KMS-11 (cell line): ENCODE data around the gene CDK1.

Source experiments
- H2AFZ ChIP-seq: fragments of 200-600 bp; sonication (generic); 2 replicates; pipeline ENCODE4 v1.6.1; 2016; ENCODE audit warnings: antibody characterized with exemption, mixed run types, low read depth
- H3K27ac ChIP-seq: fragments of 200-600 bp; sonication (generic); 2 replicates; pipeline ENCODE4 v1.6.1; 2016; ENCODE audit warnings: mild to moderate bottlenecking, mixed run types
- H3K27me3 ChIP-seq: fragments of 200-600 bp; sonication (generic); 2 replicates; pipeline ENCODE4 v1.6.1; 2017; ENCODE audit warnings: mild to moderate bottlenecking, low read depth, mixed run types, moderate library complexity; ENCODE audit not compliant: insufficient read depth
- H3K36me3 ChIP-seq: fragments of 200-600 bp; sonication (generic); 2 replicates; pipeline ENCODE4 v1.6.1; 2017; ENCODE audit warnings: mild to moderate bottlenecking, mixed run types; ENCODE audit not compliant: insufficient read depth
- H3K4me1 ChIP-seq: fragments of 200-600 bp; sonication (generic); 2 replicates; pipeline ENCODE4 v1.6.1; 2016; ENCODE audit warnings: mild to moderate bottlenecking, low read depth, mixed run types; ENCODE audit not compliant: poor library complexity, severe bottlenecking
- H3K4me2 ChIP-seq: fragments of 200-600 bp; sonication (generic); 2 replicates; pipeline ENCODE4 v1.7.0; 2016; ENCODE audit warnings: mild to moderate bottlenecking, mixed run types
- H3K4me3 ChIP-seq: fragments of 200-600 bp; sonication (generic); IDR thresholded peaks from 2 replicates; pipeline ENCODE4 v1.6.1; 2017; ENCODE audit warnings: low read depth, low read length, mixed read lengths; ENCODE audit not compliant: insufficient read depth
- H3K79me2 ChIP-seq: fragments of 200-600 bp; sonication (generic); 2 replicates; pipeline ENCODE4 v1.6.1; 2016; ENCODE audit warnings: low read depth, mixed run types; ENCODE audit not compliant: insufficient read depth
- H3K9ac ChIP-seq: fragments of 200-600 bp; sonication (generic); 2 replicates; pipeline ENCODE4 v1.6.1; 2016; ENCODE audit warnings: mild to moderate bottlenecking, mixed run types
- H4K20me1 ChIP-seq: fragments of 200-600 bp; sonication (generic); 2 replicates; pipeline ENCODE4 v1.6.1; 2016; ENCODE audit warnings: mild to moderate bottlenecking, mixed run types; ENCODE audit not compliant: insufficient read depth
- CTCF ChIP-seq: fragments of 200-600 bp; sonication (generic); conservative IDR thresholded peaks from 2 replicates; pipeline ENCODE4 v1.6.1; 2017; ENCODE audit warnings: low read depth, mild to moderate bottlenecking, antibody characterized with exemption, low read length, moderate library complexity, mixed read lengths

Gene CDK1

DNA sequence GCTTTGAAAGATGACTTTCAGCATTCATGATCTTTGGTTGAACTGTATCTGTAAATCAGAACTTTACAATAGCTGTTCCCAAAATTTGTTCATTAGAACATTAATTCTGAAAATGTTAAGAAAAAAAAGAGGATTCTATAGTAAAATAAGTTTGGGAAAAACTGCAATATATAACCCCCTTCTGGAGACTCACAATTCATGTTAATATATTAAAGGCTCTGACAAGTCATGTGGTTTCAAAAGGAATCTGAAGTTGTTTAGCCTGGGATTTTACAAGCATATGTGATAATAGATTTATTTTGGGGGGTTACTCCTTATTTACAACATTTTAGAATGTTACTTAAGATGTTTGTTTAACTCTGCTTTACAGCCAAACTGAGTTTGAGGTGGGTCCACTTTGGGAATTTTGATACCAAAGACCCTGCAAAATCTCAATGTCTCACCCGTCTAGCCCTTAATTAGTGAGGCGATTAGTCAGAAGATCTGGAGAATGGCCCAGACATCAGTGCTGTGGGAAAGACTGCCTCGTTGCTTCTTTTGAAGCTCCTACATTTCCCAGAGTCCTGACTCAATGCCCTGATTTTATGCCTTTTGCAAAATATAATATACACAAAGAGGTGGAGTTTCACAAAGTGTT is 40.0 kb downstream of the CDK1 start:
- H2AFZ ChIP-seq, result no peak overlapping the region
- no peaks in the 10 kb centered on the region for H4K20me1 ChIP-seq
- no peak overlapping the region for H3K4me2 ChIP-seq
- H3K27me3 ChIP-seq, result no peaks in the 10 kb centered on the region
- TF ChIP-seq CTCF, result no peak
- no peak overlapping the region for H3K27ac ChIP-seq
- H3K4me1 ChIP-seq, result peaks cover 47% of the 10 kb centered on the region
- no peak overlapping the region for H3K9ac ChIP-seq
- H3K4me3 ChIP-seq, result no peak overlapping the region
- no peaks in the 10 kb centered on the region for H3K79me2 ChIP-seq
- no peaks in the 10 kb centered on the region for H3K36me3 ChIP-seq

GRCh38 chr10:60819271-60819670 is 41.0 kb downstream of the CDK1 start:
- TF ChIP-seq CTCF, result no peak
- Histone ChIP-seq H3K79me2 (no peaks in the 10 kb centered on the region), H4K20me1 (no peaks in the 10 kb centered on the region), H3K27ac (no peak overlapping the region), H3K4me2 (peak overlapping the region; percentile 65; the same call in 1 of the 2 replicates), H3K4me1 (peaks cover 47% of the 10 kb centered on the region), H2AFZ (peak overlapping the region; percentile 77; the same call in 1 of the 2 replicates), H3K36me3 (no peaks in the 10 kb centered on the region), H3K4me3 (no peak overlapping the region), H3K9ac (no peak overlapping the region), H3K27me3 (no peaks in the 10 kb centered on the region)

DNA sequence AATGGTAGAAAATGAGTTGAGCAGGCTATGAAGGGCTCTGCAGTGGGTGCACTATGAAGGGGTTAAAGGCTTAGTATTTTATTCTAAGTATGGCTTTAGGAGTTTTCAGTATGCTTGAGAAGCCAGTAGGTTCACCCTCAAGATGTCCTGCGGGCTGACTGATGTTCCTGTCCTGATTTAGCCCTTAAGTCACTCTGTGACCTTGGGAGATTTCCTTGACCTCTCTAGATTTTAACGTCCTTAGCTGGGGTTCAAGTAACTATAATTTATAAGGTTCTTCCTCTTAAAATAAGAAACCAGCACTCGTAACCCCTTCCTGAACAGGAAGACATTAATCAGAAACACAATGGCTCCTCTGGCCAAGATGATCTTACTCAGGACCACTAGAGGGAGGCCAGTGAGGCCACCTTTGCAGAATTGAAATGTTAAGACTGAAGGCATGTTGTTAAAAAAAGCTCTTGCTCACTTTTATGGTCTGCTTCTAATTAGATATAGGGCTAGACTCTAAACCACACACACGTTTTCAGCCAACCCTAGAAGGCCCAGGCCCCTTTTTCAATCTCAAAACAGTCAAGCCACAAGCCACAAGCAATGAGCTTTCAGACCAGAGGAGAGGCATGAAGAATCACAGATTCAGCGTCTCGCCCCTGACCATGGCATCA is 41.9 kb downstream of the CDK1 start:
- Histone ChIP-seq H3K4me2 (peak overlapping the region; percentile 65), H3K36me3 (no peaks in the 10 kb centered on the region), H3K4me3 (no peak overlapping the region), H3K27me3 (no peaks in the 10 kb centered on the region), H3K27ac (peak overlapping the region; percentile 50), H2AFZ (peak overlapping the region; percentile 77), H3K79me2 (no peaks in the 10 kb centered on the region), H3K4me1 (peaks cover 47% of the 10 kb centered on the region), H3K9ac (peak overlapping the region; percentile 15; the same call in 1 of the 2 replicates), H4K20me1 (no peaks in the 10 kb centered on the region)
- TF ChIP-seq CTCF, result peak; percentile 50

GRCh38 chr10:60821656-60822055 is 43.4 kb downstream of the CDK1 start:
- Histone ChIP-seq H4K20me1 (no peaks in the 10 kb centered on the region), H3K36me3 (no peaks in the 10 kb centered on the region), H3K27ac (no peak overlapping the region), H2AFZ (no peak overlapping the region), H3K4me2 (peak overlapping the region; percentile 65; the same call in 1 of the 2 replicates), H3K27me3 (no peaks in the 10 kb centered on the region), H3K9ac (no peak overlapping the region), H3K4me3 (no peak overlapping the region), H3K4me1 (peaks cover 45% of the 10 kb centered on the region), H3K79me2 (no peaks in the 10 kb centered on the region)
- no peak for TF ChIP-seq CTCF
